Measurements from ENCODE around the gene METRN.

METRN gene

DNA sequence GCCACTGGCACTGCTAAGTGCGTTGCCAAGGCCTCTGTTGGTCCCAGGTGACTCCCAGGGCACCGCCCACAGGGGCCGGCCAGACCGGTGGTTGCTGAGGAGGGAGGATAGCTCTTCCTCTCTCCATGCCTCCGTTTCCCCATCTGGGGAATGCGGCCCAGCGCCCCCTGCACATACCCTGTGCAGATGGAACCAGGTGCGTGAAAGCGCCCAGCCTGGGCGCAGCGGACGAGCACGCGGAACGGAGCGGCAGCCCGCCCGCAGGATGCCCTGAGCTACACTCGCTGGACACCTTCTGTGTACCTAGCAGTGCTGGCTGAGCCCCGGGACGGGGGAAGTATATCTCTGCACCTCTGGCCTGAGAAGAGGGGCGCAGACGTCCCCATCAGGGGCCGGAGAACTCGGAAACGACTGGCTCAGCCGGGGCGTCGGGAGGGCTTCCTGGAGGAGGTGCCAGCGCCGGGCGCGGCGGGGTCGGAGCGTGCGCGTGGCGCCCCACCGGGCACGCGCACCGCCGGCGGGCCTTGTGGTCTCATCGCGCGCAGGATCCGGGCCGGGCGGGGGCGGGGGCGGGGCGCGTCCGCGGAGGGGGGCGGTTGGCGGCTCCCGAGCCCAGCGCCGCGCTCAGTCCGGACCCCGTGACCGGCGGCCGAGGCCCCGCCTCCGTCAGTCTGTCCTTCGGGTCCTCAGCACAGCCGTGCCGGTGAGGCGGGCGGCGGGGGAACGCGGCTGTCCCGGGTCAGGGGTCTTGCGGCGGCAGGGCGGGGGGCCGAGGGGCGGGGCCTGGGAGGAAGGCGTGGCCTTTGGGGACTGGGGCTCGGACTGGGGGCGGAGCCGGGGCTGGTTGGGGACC is 11.7 kb downstream of the METRN start, which contains the start of the genes CCDC78 and HAGHL:
CCDC78 (minus strand) TSS at position 6 of the 853 bp plus-strand sequence. CDS start 76 bp downstream, outside the sequence.
HAGHL (plus strand) TSS at position 669 of the 853 bp plus-strand sequence. CDS start 404 bp downstream, outside the sequence.
- H3K4me3 ChIP-seq (replicated peaks; ENCODE audit: low read depth, low read length) = peak within 1 kb of the TSS; percentile 88
- TF ChIP-seq, protein P1, sequence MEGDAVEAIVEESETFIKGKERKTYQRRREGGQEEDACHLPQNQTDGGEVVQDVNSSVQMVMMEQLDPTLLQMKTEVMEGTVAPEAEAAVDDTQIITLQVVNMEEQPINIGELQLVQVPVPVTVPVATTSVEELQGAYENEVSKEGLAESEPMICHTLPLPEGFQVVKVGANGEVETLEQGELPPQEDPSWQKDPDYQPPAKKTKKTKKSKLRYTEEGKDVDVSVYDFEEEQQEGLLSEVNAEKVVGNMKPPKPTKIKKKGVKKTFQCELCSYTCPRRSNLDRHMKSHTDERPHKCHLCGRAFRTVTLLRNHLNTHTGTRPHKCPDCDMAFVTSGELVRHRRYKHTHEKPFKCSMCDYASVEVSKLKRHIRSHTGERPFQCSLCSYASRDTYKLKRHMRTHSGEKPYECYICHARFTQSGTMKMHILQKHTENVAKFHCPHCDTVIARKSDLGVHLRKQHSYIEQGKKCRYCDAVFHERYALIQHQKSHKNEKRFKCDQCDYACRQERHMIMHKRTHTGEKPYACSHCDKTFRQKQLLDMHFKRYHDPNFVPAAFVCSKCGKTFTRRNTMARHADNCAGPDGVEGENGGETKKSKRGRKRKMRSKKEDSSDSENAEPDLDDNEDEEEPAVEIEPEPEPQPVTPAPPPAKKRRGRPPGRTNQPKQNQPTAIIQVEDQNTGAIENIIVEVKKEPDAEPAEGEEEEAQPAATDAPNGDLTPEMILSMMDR (IDR thresholded peaks at IDR 0.05; ENCODE audit: low read depth, low read length, missing control alignments) = no peak
- DNase-seq (ENCODE audit: extremely low read depth, low read depth) = no peak

DNA sequence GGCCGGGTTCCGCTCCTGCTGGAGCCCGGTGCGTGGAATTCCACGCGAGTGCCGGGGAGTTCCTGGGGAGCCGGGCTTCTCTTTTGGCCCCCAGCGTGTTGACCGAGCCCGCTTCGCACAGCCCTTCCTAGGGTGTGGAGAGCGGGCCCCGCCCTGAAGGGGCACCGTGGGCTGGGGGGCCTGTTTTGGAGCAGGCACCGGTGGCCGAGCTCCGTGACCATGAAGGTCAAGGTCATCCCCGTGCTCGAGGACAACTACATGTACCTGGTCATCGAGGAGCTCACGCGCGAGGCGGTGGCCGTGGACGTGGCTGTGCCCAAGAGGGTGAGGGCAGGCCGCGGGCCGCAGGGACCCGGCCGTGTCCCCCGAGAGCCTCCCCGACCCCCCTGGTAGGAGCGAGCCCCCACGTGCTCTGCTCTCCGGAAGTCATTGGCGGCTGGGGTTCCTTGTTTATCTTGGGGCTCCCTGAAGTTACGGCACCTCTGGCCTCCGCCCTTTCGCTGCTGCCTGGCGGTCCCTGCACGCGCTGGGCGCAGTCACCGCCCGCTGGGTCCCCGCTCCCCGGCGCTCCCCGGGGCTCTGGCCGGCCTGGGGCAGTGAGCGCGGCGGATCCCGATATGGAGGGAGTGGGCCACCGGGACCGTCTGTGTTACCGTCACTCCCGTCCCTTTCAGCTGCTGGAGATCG is 12.5 kb downstream of the METRN start:
- no peak for DNase-seq (ENCODE audit: extremely low read depth, low read depth)
- H3K4me3 ChIP-seq (replicated peaks; ENCODE audit: low read depth, low read length) = peak overlapping the region; percentile 88
- TF ChIP-seq, protein P1 (IDR thresholded peaks at IDR 0.05; ENCODE audit: low read depth, low read length, missing control alignments) = no peak

- TF ChIP-seq, protein P1 (IDR thresholded peaks at IDR 0.05; ENCODE audit: low read depth, low read length, missing control alignments) = no peak
- DNase-seq (ENCODE audit: extremely low read depth, low read depth) = no peak
- H3K4me3 ChIP-seq (replicated peaks; ENCODE audit: low read depth, low read length) = peak overlapping the region; percentile 88
Measured at GRCh38 chr16:728131-728889, 13.4 kb downstream of the METRN start.

DNA sequence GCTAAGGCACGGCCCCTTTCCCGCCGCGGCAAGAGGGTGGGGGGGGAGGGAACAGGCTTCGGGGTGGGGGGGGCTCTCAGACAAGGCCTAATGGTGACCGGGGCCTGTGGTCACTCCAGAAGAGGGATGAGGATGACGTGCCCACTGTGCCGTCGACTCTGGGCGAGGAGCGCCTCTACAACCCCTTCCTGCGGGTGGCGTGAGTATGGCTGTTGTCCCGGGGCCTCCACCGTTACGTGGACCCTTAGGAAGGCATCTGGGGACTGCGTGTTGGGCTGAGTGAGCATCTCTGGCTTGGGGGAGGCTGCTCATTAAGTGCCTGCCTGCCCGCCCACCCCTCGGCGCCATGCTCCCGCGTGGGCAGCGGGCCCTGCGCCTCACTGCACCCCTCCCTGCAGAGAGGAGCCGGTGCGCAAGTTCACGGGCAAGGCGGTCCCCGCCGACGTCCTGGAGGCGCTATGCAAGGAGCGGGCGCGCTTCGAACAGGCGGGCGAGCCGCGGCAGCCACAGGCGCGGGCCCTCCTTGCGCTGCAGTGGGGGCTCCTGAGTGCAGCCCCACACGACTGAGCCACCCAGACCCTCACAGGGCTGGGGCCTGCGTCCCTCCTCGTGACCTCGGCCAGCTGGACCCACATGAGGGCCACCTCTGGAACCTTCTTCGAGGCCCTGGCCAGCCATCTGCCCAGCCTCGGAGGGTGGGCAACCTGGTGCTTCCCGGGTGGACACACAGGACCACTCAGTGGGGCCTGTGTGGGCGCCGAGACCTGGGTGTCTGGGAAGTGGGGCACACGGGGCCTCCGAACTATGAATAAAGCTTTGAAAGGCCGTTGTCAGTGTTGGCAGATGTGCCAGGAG is 14.2 kb downstream of the METRN start:
- TF ChIP-seq, protein P1 (IDR thresholded peaks at IDR 0.05; ENCODE audit: low read depth, low read length, missing control alignments) = no peak
- H3K4me3 ChIP-seq (replicated peaks; ENCODE audit: low read depth, low read length) = peak overlapping the region; percentile 88
- no peak for DNase-seq (ENCODE audit: extremely low read depth, low read depth)

DNA sequence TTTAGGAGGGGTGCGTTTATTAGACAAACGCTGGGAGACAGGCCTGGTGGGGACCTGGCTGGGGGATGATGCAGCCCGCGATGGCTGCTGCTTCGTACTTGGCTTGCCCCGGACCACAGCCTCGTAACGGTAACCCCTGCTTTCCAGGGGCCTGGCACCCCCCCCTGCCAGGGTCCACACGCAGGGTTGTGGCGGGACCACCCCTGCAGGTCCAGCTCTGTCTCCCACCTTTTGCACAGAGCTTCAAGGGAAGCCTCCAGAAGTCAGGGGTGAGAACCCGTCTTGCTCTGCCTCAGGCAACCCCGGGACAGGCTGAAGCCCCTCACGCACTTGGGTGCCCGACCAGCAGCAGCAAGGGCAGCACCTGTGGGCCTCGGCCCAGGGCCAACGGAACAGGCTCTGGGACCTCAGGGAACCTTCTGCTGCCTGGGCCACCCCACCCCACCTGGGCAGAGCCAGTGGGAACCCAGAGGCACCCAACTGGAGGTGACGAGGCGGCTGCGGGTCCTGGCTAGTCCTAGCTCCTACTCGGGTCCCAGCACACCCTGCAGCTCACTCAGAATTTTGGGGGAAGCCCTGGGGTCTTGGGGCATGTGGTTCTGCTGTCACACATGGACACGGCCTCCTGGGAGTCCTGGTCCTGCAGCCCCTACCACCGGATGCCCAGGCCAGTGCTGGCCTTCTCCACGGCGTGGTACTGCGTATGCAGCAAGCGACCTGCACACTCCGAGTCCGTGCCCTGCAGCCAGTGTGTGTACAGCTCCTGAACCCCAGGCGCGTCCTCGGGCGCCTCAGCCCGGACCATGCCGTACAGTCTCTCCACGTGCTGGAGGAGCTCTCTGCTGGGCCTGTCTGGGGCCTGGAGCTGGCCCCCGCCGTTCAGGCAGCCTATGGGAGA is 15.1 kb downstream of the METRN start:
- TF ChIP-seq, protein P1 (IDR thresholded peaks at IDR 0.05; ENCODE audit: low read depth, low read length, missing control alignments) = no peak
- H3K4me3 ChIP-seq (replicated peaks; ENCODE audit: low read depth, low read length) = peak overlapping the region; percentile 88
- no peak for DNase-seq (ENCODE audit: extremely low read depth, low read depth)
